PC-3 (cell line): ENCODE data around the gene LGMN. TPM values are rescaled to one million over a fixed set of nuclear protein-coding genes. Genes with fewer than 3 reads are reported as not detected.

Source experiments
- ATAC-seq: fragments of 200-7000 bp; cut with Tn5 transposase; 2 replicates; pipeline ENCODE4 v1.9.1; 2020; ENCODE audit warnings: mild to moderate bottlenecking, moderate library complexity
- BruUV-seq: library from RNA; stranded (reverse); fragments of 400-500 nt; replicated peaks from 2 replicates; lab custom pipeline; 2021; lab: Mats Ljungman, UMichigan
- CTCF ChIA-PET: fragments of 300-600 bp; sonication (Branson Sonifier 250); formaldehyde crosslinking; loops from one replicate; lab custom pipeline; 2022; ENCODE audit warnings: antibody characterized with exemption; lab: Charles Lee
- POLR2A ChIA-PET: fragments of 300-600 bp; sonication (Branson Sonifier 250); formaldehyde crosslinking; loops from one replicate; lab custom pipeline; 2022; ENCODE audit warnings: antibody characterized with exemption; ENCODE audit not compliant: unreplicated experiment; lab: Charles Lee
- DNase-seq: peaks from one replicate; pipeline ENCODE4 v3.0.0-alpha.2; 2015
- H2AFZ ChIP-seq: fragments of 300-600 bp; sonication (generic); 2 replicates; pipeline ENCODE4 v1.6.0; 2016; ENCODE audit warnings: antibody characterized with exemption, low read length
- H3F3A ChIP-seq: fragments of 300-600 bp; sonication (generic); one replicate; pipeline ENCODE4 v1.6.0; 2017; ENCODE audit warnings: antibody characterized with exemption, low read length, control low read depth, mild to moderate bottlenecking; ENCODE audit not compliant: unreplicated experiment
- H3K27ac ChIP-seq: fragments of 300-600 bp; sonication (generic); 2 replicates; pipeline ENCODE4 v1.5.1; 2016; ENCODE audit warnings: mild to moderate bottlenecking, low read length
- H3K27me3 ChIP-seq: fragments of 300-600 bp; sonication (generic); 2 replicates; pipeline ENCODE4 v1.6.1; 2016; ENCODE audit warnings: low read length, mixed read lengths
- H3K36me3 ChIP-seq: fragments of 300-600 bp; sonication (generic); 2 replicates; pipeline ENCODE4 v1.6.1; 2016; ENCODE audit warnings: low read depth, mixed run types, low read length, mixed read lengths
- H3K4me1 ChIP-seq: fragments of 300-600 bp; sonication (generic); 2 replicates; pipeline ENCODE4 v1.5.1; 2016; ENCODE audit warnings: low read length; ENCODE audit not compliant: insufficient read depth
- H3K4me2 ChIP-seq: fragments of 300-600 bp; sonication (generic); 2 replicates; pipeline ENCODE4 v1.6.0; 2016; ENCODE audit warnings: low read length
- H3K4me3 ChIP-seq: fragments of 300-600 bp; sonication (generic); 2 replicates; pipeline ENCODE4 v1.5.1; 2016; ENCODE audit warnings: mild to moderate bottlenecking, low read length, mixed read lengths
- H3K79me2 ChIP-seq: fragments of 300-600 bp; sonication (generic); 2 replicates; pipeline ENCODE4 v1.6.1; 2017; ENCODE audit warnings: low read length, mixed read lengths
- H3K9ac ChIP-seq: fragments of 300-600 bp; sonication (generic); 2 replicates; pipeline ENCODE4 v1.6.0; 2016; ENCODE audit warnings: mild to moderate bottlenecking, low read length
- H3K9me2 ChIP-seq: fragments of 300-600 bp; sonication (generic); replicated peaks from 2 replicates; pipeline ENCODE4 v1.6.1; 2016; ENCODE audit warnings: mixed run types, low read length, mixed read lengths
- H3K9me3 ChIP-seq: fragments of 300-600 bp; sonication (generic); 2 replicates; pipeline ENCODE4 v1.6.1; 2016; ENCODE audit warnings: low read length, mixed read lengths
- H4K20me1 ChIP-seq: fragments of 300-600 bp; sonication (generic); 2 replicates; pipeline ENCODE4 v1.6.1; 2016; ENCODE audit warnings: low read length, mixed read lengths
- CTCF ChIP-seq: fragments of 300-600 bp; sonication (generic); conservative IDR thresholded peaks from 2 replicates; pipeline ENCODE4 v1.5.1; 2017; ENCODE audit warnings: antibody characterized with exemption, low read depth, mild to moderate bottlenecking, low read length
- EZH2 ChIP-seq: fragments of 300-600 bp; sonication (generic); IDR thresholded peaks from one replicate; pipeline ENCODE4 v1.6.1; 2017; ENCODE audit warnings: antibody characterized with exemption, mild to moderate bottlenecking, low read length; ENCODE audit not compliant: unreplicated experiment
- EZH2phosphoT487 ChIP-seq: fragments of 300-600 bp; sonication (generic); IDR thresholded peaks from 2 replicates; pipeline ENCODE4 v1.6.1; 2018; ENCODE audit warnings: mild to moderate bottlenecking, antibody characterized with exemption, low read length, borderline replicate concordance
- intact Hi-C: fragments of 100-400 bp; cut with micrococcal nuclease; formaldehyde crosslinking; loops from 2 replicates; pipeline ENCODE4 v1.9.0; 2023
- total RNA-seq: library from RNA; depleted of rRNA; stranded (reverse); fragments of >200 nt; gene quantifications from 2 replicates; pipeline ENCODE4 v1.2.3, GENCODE V29; 2014

LGMN gene
- total RNA-seq, 1 experiment from 2014 or later = 46.8 TPM

- no peaks in the 10 kb centered on the region for H3K27me3 ChIP-seq
- peaks cover 15% of the 10 kb centered on the region for H3K4me1 ChIP-seq
- intact Hi-C loops = no loop called here
- H3K9ac ChIP-seq = no peak overlapping the region
- POLR2A ChIA-PET = no interaction called here
- CTCF ChIA-PET = no interaction called here
- DNase-seq (peak; percentile 12), ATAC-seq (no peak)
- BruUV-seq = no TSS peak
- no peak overlapping the region for H2AFZ ChIP-seq
- H3K4me2 ChIP-seq = 0 out of 2 replicates have a peak overlapping the region, but pooled peaks have one; percentile 67
- no peaks in the 10 kb centered on the region for H4K20me1 ChIP-seq
- no peak overlapping the region for H3K27ac ChIP-seq
- H3F3A ChIP-seq = no peaks in the 10 kb centered on the region
- H3K36me3 ChIP-seq = peaks cover 10% of the 10 kb centered on the region
- peaks cover 31% of the 10 kb centered on the region for H3K79me2 ChIP-seq
- no peaks in the 10 kb centered on the region for H3K9me2 ChIP-seq
- peaks cover 13% of the 10 kb centered on the region; the same call in 1 of the 2 replicates for H3K9me3 ChIP-seq
- no peak for TF ChIP-seq CTCF
- TF ChIP-seq EZH2 = no peak
- TF ChIP-seq EZH2phosphoT487 = no peak
- H3K4me3 ChIP-seq = no peak overlapping the region
Measured at GRCh38 chr14:92792885-92793284, 44.5 kb upstream of the LGMN start.

- DNase-seq (no peak), ATAC-seq (no peak)
- Histone ChIP-seq H3K4me3 (no peak overlapping the region), H2AFZ (no peak overlapping the region), H3K9ac (no peak overlapping the region), H3K27me3 (no peaks in the 10 kb centered on the region), H3K27ac (no peak overlapping the region), H3K9me2 (no peaks in the 10 kb centered on the region), H4K20me1 (no peaks in the 10 kb centered on the region), H3K4me2 (no peak overlapping the region), H3K4me1 (peaks cover 20% of the 10 kb centered on the region), H3K79me2 (peaks cover 4% of the 10 kb centered on the region), H3K9me3 (peaks cover 13% of the 10 kb centered on the region; the same call in 1 of the 2 replicates), H3K36me3 (peaks cover 3% of the 10 kb centered on the region; the same call in 1 of the 2 replicates), H3F3A (no peaks in the 10 kb centered on the region)
- intact Hi-C loops = loop anchor here (10.0 kb wide), 1 partner anchor 185 kb away; no protein-coding TSS in a partner anchor
- TF ChIP-seq EZH2 (no peak), EZH2phosphoT487 (no peak), CTCF (no peak)
- CTCF ChIA-PET = no interaction called here
- BruUV-seq = no TSS peak
- POLR2A ChIA-PET = interaction anchor here (0.6 to 1.1 kb wide), 2 partner anchors 41 to 683 kb away, joined by 3 to 5 read pairs; partner anchors contain the start of genes ATXN3 and LGMN
Measured at GRCh38 chr14:92789457-92790089, 41.1 kb upstream of the LGMN start.

GRCh38 chr14:92787554-92787953 is 39.1 kb upstream of the LGMN start:
- TF ChIP-seq EZH2phosphoT487 (no peak), CTCF (no peak), EZH2 (no peak)
- no peaks in the 10 kb centered on the region for H3K9me2 ChIP-seq
- DNase-seq = no peak
- H3K27me3 ChIP-seq = no peaks in the 10 kb centered on the region
- BruUV-seq = no TSS peak
- H3K9ac ChIP-seq = no peak overlapping the region
- no peaks in the 10 kb centered on the region for H3K79me2 ChIP-seq
- H3K4me3 ChIP-seq = no peak overlapping the region
- ChIA-PET POLR2A (interaction anchor here (0.7 kb wide), 1 partner anchor 1455 kb away, joined by 4 read pairs; no protein-coding TSS in a partner anchor), CTCF (no interaction called here)
- no peaks in the 10 kb centered on the region for H3F3A ChIP-seq
- peaks cover 18% of the 10 kb centered on the region for H3K4me1 ChIP-seq
- no peak overlapping the region for H2AFZ ChIP-seq
- H3K36me3 ChIP-seq = peaks cover 3% of the 10 kb centered on the region; the same call in 1 of the 2 replicates
- no peaks in the 10 kb centered on the region for H4K20me1 ChIP-seq
- H3K4me2 ChIP-seq = no peak overlapping the region
- no peak for ATAC-seq
- H3K27ac ChIP-seq = no peak overlapping the region
- H3K9me3 ChIP-seq = peaks cover 13% of the 10 kb centered on the region; the same call in 1 of the 2 replicates
- intact Hi-C loops = loop anchor here (10.0 kb wide), 1 partner anchor 183 kb away; no protein-coding TSS in a partner anchor
